ENCODE data around the gene RTEL1. TPM values are rescaled to one million over a fixed set of nuclear protein-coding genes. Genes with fewer than 3 reads are reported as not detected.

The RTEL1 gene
- total RNA-seq, 2 donors from 2014 or later = 41.8 to 51.8 TPM

- H3K9me3 Mint-ChIP-seq = no peaks in the 10 kb centered on the region
- H3K27me3 Mint-ChIP-seq = no peaks in the 10 kb centered on the region
- H3K36me3 Mint-ChIP-seq (ENCODE audit: low read depth) = peaks cover 16% of the 10 kb centered on the region
- H3K4me3 Mint-ChIP-seq = no peak overlapping the region
- H3K27ac Mint-ChIP-seq = peak overlapping the region; percentile 38
- H3K4me1 Mint-ChIP-seq = peaks cover 4% of the 10 kb centered on the region
- no peak for ATAC-seq (replicated peaks)
Measured at GRCh38 chr20:63690898-63691710, 33.0 kb downstream of the RTEL1 start.

GRCh38 chr20:63691711-63692435 is 33.8 kb downstream of the RTEL1 start:
- Mint-ChIP-seq H3K36me3 (ENCODE audit: low read depth) (peaks cover 16% of the 10 kb centered on the region), H3K27ac (peak overlapping the region; percentile 38), H3K4me1 (peaks cover 4% of the 10 kb centered on the region), H3K9me3 (no peaks in the 10 kb centered on the region), H3K4me3 (no peak overlapping the region), H3K27me3 (no peaks in the 10 kb centered on the region)
- no peak for ATAC-seq (replicated peaks)

- H3K9me3 Mint-ChIP-seq = no peaks in the 10 kb centered on the region
- H3K4me3 Mint-ChIP-seq = no peak overlapping the region
Measured at GRCh38 chr20:63692436-63693082, 34.4 kb downstream of the RTEL1 start.

GRCh38 chr20:63693083-63693732 is 35.1 kb downstream of the RTEL1 start:
- Mint-ChIP-seq H3K27ac (peak overlapping the region; percentile 85), H3K27me3 (no peaks in the 10 kb centered on the region), H3K36me3 (ENCODE audit: low read depth) (peaks cover 16% of the 10 kb centered on the region), H3K4me3 (no peak overlapping the region), H3K9me3 (no peaks in the 10 kb centered on the region), H3K4me1 (peaks cover 4% of the 10 kb centered on the region)
- no peak for ATAC-seq (replicated peaks)

More at GRCh38 chr20:63692436-63693082, 34.4 kb downstream of the RTEL1 start:
- peaks cover 4% of the 10 kb centered on the region for H3K4me1 Mint-ChIP-seq
- no peak for ATAC-seq (replicated peaks)
- peaks cover 16% of the 10 kb centered on the region for H3K36me3 Mint-ChIP-seq (ENCODE audit: low read depth)
- H3K27ac Mint-ChIP-seq = no peak overlapping the region
- no peaks in the 10 kb centered on the region for H3K27me3 Mint-ChIP-seq

- no peaks in the 10 kb centered on the region for H3K9me3 Mint-ChIP-seq
- H3K27me3 Mint-ChIP-seq = no peaks in the 10 kb centered on the region
- peaks cover 16% of the 10 kb centered on the region for H3K36me3 Mint-ChIP-seq (ENCODE audit: low read depth)
- no peak for ATAC-seq (replicated peaks)
- peak overlapping the region; percentile 85 for H3K27ac Mint-ChIP-seq
- H3K4me3 Mint-ChIP-seq = no peak overlapping the region
- H3K4me1 Mint-ChIP-seq = peaks cover 4% of the 10 kb centered on the region
Measured at GRCh38 chr20:63693733-63694583, 35.8 kb downstream of the RTEL1 start.

- Mint-ChIP-seq H3K4me3 (no peak overlapping the region), H3K27ac (no peak overlapping the region), H3K36me3 (ENCODE audit: low read depth) (peaks cover 16% of the 10 kb centered on the region), H3K4me1 (peaks cover 4% of the 10 kb centered on the region), H3K9me3 (no peaks in the 10 kb centered on the region), H3K27me3 (no peaks in the 10 kb centered on the region)
- no peak for ATAC-seq (replicated peaks)
Measured at GRCh38 chr20:63694584-63695423, 36.7 kb downstream of the RTEL1 start.

GRCh38 chr20:63695424-63696305 is 37.6 kb downstream of the RTEL1 start:
- H3K4me3 Mint-ChIP-seq = peak overlapping the region; percentile 39
- no peak for ATAC-seq (replicated peaks)
- no peaks in the 10 kb centered on the region for H3K9me3 Mint-ChIP-seq
- H3K4me1 Mint-ChIP-seq = peaks cover 4% of the 10 kb centered on the region
- no peak overlapping the region for H3K27ac Mint-ChIP-seq
- peaks cover 16% of the 10 kb centered on the region for H3K36me3 Mint-ChIP-seq (ENCODE audit: low read depth)
- H3K27me3 Mint-ChIP-seq = no peaks in the 10 kb centered on the region

- Mint-ChIP-seq H3K36me3 (ENCODE audit: low read depth) (peaks cover 15% of the 10 kb centered on the region), H3K27ac (no peak overlapping the region), H3K4me1 (peaks cover 3% of the 10 kb centered on the region), H3K9me3 (no peaks in the 10 kb centered on the region), H3K27me3 (no peaks in the 10 kb centered on the region), H3K4me3 (peak overlapping the region; percentile 39)
- no peak for ATAC-seq (replicated peaks)
Measured at GRCh38 chr20:63696306-63696627, 38.2 kb downstream of the RTEL1 start.

GRCh38 chr20:63696628-63697356 is 38.7 kb downstream of the RTEL1 start, which contains the start of gene TNFRSF6B:
TNFRSF6B (plus strand) TSS chr20:63696652; CDS start chr20:63696768, 116 bp downstream.
- no peak for ATAC-seq (replicated peaks)
- H3K9me3 Mint-ChIP-seq = no peaks in the 10 kb centered on the region
- H3K4me3 Mint-ChIP-seq = peak within 1 kb of the TSS; percentile 39
- no peaks in the 10 kb centered on the region for H3K27me3 Mint-ChIP-seq
- H3K36me3 Mint-ChIP-seq (ENCODE audit: low read depth) = peaks cover 10% of the 10 kb centered on the region
- H3K27ac Mint-ChIP-seq = peak within 1 kb of the TSS; percentile 33
- H3K4me1 Mint-ChIP-seq = no peaks in the 10 kb centered on the region

- Mint-ChIP-seq H3K27me3 (no peaks in the 10 kb centered on the region), H3K36me3 (ENCODE audit: low read depth) (peaks cover 10% of the 10 kb centered on the region), H3K9me3 (no peaks in the 10 kb centered on the region), H3K4me3 (peak overlapping the region; percentile 39), H3K27ac (peak overlapping the region; percentile 33), H3K4me1 (no peaks in the 10 kb centered on the region)
- no peak for ATAC-seq (replicated peaks)
Measured at GRCh38 chr20:63697357-63697867, 39.3 kb downstream of the RTEL1 start.

GRCh38 chr20:63697868-63698545 is 39.9 kb downstream of the RTEL1 start:
- no peak overlapping the region for H3K4me3 Mint-ChIP-seq
- H3K9me3 Mint-ChIP-seq = no peaks in the 10 kb centered on the region
- H3K27me3 Mint-ChIP-seq = no peaks in the 10 kb centered on the region
- H3K4me1 Mint-ChIP-seq = no peaks in the 10 kb centered on the region
- no peak for ATAC-seq (replicated peaks)
- H3K27ac Mint-ChIP-seq = no peak overlapping the region
- peaks cover 10% of the 10 kb centered on the region for H3K36me3 Mint-ChIP-seq (ENCODE audit: low read depth)

Measured in activated T-helper 17 cell treated with anti-CD3 and anti-CD28 coated beads, Interleukin-2, amount 50 U/mL, for 72 hours (primary cell).